Endothelial cell (in vitro differentiated cells): Measurements from ENCODE around the gene OSBPL2. TPM values are rescaled to one million over a fixed set of nuclear protein-coding genes. Genes with fewer than 3 reads are reported as not detected.

Experiments used
- DNase-seq: peaks from one replicate; pipeline ENCODE4 v3.0.0; 2021; ENCODE audit warnings: low spot score
- H3K27ac Mint-ChIP-seq: one replicate; pipeline ENCODE4 v1.8.0; 2021; ENCODE audit warnings: mixed read lengths, inconsistent platforms; ENCODE audit not compliant: unreplicated experiment
- H3K27me3 Mint-ChIP-seq: one replicate; pipeline ENCODE4 v1.8.0; 2021; ENCODE audit warnings: mild to moderate bottlenecking, moderate library complexity, mixed read lengths, inconsistent platforms; ENCODE audit not compliant: unreplicated experiment
- H3K36me3 Mint-ChIP-seq: one replicate; pipeline ENCODE4 v1.8.0; 2021; ENCODE audit warnings: mild to moderate bottlenecking, low read depth, mixed read lengths, inconsistent platforms; ENCODE audit not compliant: unreplicated experiment
- H3K4me1 Mint-ChIP-seq: one replicate; pipeline ENCODE4 v1.8.0; 2021; ENCODE audit warnings: mild to moderate bottlenecking, mixed read lengths, inconsistent platforms; ENCODE audit not compliant: unreplicated experiment
- H3K4me3 Mint-ChIP-seq: one replicate; pipeline ENCODE4 v1.8.0; 2021; ENCODE audit warnings: mild to moderate bottlenecking, mixed read lengths, inconsistent platforms; ENCODE audit not compliant: unreplicated experiment
- H3K9me3 Mint-ChIP-seq: one replicate; pipeline ENCODE4 v1.8.0; 2021; ENCODE audit warnings: mixed read lengths, inconsistent platforms; ENCODE audit not compliant: unreplicated experiment
- CTCF ChIP-seq: fragments of 200-600 bp; sonication (generic); IDR thresholded peaks from one replicate; pipeline ENCODE4 v1.5.0; 2021; ENCODE audit warnings: antibody characterized with exemption; ENCODE audit not compliant: unreplicated experiment
- total RNA-seq: library from RNA; stranded (reverse); fragmentation: NEBNext Ultra II Directional; extraction: Animal tissue kit (Norgen Biotek cat#: 25700); gene quantifications from one replicate; pipeline ENCODE4 v1.2.1, GENCODE V29; 2021; ENCODE audit not compliant: unreplicated experiment

The OSBPL2 gene
- total RNA-seq, 1 donor from 2014 or later, result 39.5 TPM

GRCh38 chr20:62306414-62307187, 68.3 kb downstream of the OSBPL2 start:
- H3K27me3 Mint-ChIP-seq, result peaks cover 9% of the 10 kb centered on the region
- no peak overlapping the region for H3K4me3 Mint-ChIP-seq
- no peak overlapping the region for H3K27ac Mint-ChIP-seq
- no peak for DNase-seq
- peaks cover 15% of the 10 kb centered on the region for H3K4me1 Mint-ChIP-seq
- peaks cover 19% of the 10 kb centered on the region for H3K36me3 Mint-ChIP-seq
- no peak for TF ChIP-seq CTCF
- H3K9me3 Mint-ChIP-seq, result no peaks in the 10 kb centered on the region

- H3K36me3 Mint-ChIP-seq, result peaks cover 19% of the 10 kb centered on the region
- peaks cover 7% of the 10 kb centered on the region for H3K27me3 Mint-ChIP-seq
- TF ChIP-seq CTCF, result no peak
- H3K4me1 Mint-ChIP-seq, result peaks cover 15% of the 10 kb centered on the region
- H3K9me3 Mint-ChIP-seq, result no peaks in the 10 kb centered on the region
- no peak overlapping the region for H3K4me3 Mint-ChIP-seq
- DNase-seq, result no peak
- no peak overlapping the region for H3K27ac Mint-ChIP-seq
Measured at GRCh38 chr20:62307226-62308101, 69.1 kb downstream of the OSBPL2 start.

GRCh38 chr20:62308102-62308822, 69.9 kb downstream of the OSBPL2 start:
- Mint-ChIP-seq H3K36me3 (peaks cover 19% of the 10 kb centered on the region), H3K27me3 (peaks cover 7% of the 10 kb centered on the region), H3K27ac (no peak overlapping the region), H3K4me1 (peaks cover 15% of the 10 kb centered on the region), H3K4me3 (no peak overlapping the region), H3K9me3 (no peaks in the 10 kb centered on the region)
- DNase-seq, result no peak
- TF ChIP-seq CTCF, result no peak

GRCh38 chr20:62309198-62309944, 71.0 kb downstream of the OSBPL2 start:
- peaks cover 8% of the 10 kb centered on the region for H3K4me1 Mint-ChIP-seq
- TF ChIP-seq CTCF, result no peak
- H3K27ac Mint-ChIP-seq, result peak overlapping the region; percentile 42
- peaks cover 13% of the 10 kb centered on the region for H3K36me3 Mint-ChIP-seq
- DNase-seq, result no peak
- no peaks in the 10 kb centered on the region for H3K9me3 Mint-ChIP-seq
- H3K4me3 Mint-ChIP-seq, result peak overlapping the region; percentile 21
- H3K27me3 Mint-ChIP-seq, result peaks cover 3% of the 10 kb centered on the region
